Renal cortex interstitium (tissue), 15 donors: ENCODE measurements around the gene TTC1. TPM values are rescaled to one million over a fixed set of nuclear protein-coding genes. Genes with fewer than 3 reads are reported as not detected.
"Not testable (repeated sequence)": the region's sequence is repeated elsewhere in the genome, so short reads cannot be mapped to it uniquely, and the experiment has no call there.

Experiments
- DNase-seq, 11 donors: peaks; one replicate each; pipeline ENCODE4 v3.0.0-alpha.2; 2013; ENCODE audit warnings: low read depth in 9 of 11, low spot score in 4 of 11; ENCODE audit errors: extremely low read depth in 1 of 11
- long read RNA-seq, 16 experiments: transcript quantifications; one replicate each; lab custom pipeline, GENCODE V29; 2026
- polyA plus RNA-seq, 3 donors: library from polyadenylated mRNA; unstranded; fragments of 120-200 nt; gene quantifications; one replicate each; pipeline ENCODE4 v1.2.1, GENCODE V29; 2013; ENCODE audit not compliant: insufficient read length in 3 of 3

Gene TTC1
- 10 to 100 TPM; 54.1 to 68.3 (median 55.8) TPM for polyA plus RNA-seq
- long read RNA-seq, donor 1, partial matches to known transcripts = 19 of 25 reads
- long read RNA-seq, donor 1, other reads (novel, unspliced or antisense) = 0 of 25 reads
- long read RNA-seq, donor 2, transcript TTC1-201 (8 exons, 1,467 nt) = major isoform, 5 of 26 reads
- long read RNA-seq, donor 2, partial matches to known transcripts = 14 of 26 reads
- long read RNA-seq, donor 2, other reads (novel, unspliced or antisense) = 0 of 26 reads
- long read RNA-seq, donor 3, transcript TTC1-201 (8 exons, 1,467 nt) = major isoform, 20 of 56 reads
- long read RNA-seq, donor 3, partial matches to known transcripts = 30 of 56 reads
- long read RNA-seq, donor 3, other reads (novel, unspliced or antisense) = 0 of 56 reads
- long read RNA-seq, donor 4, transcript TTC1-205 (8 exons, 1,432 nt) = minor isoform, 5 of 21 reads
- long read RNA-seq, donor 4, transcript TTC1-201 (8 exons, 1,467 nt) = major isoform, 9 of 21 reads
- long read RNA-seq, donor 4, partial matches to known transcripts = 6 of 21 reads
- long read RNA-seq, donor 4, other reads (novel, unspliced or antisense) = 0 of 21 reads
- long read RNA-seq, donor 5 = 0 reads
- long read RNA-seq, donor 6, transcript TTC1-201 (8 exons, 1,467 nt) = major isoform, 11 of 51 reads
- long read RNA-seq, donor 6, partial matches to known transcripts = 37 of 51 reads
- long read RNA-seq, donor 6, other reads (novel, unspliced or antisense) = 0 of 51 reads
- long read RNA-seq, donor 7, transcript TTC1-204 (5 exons, 1,119 nt) = major isoform, 6 of 80 reads
- long read RNA-seq, donor 7, transcript TTC1-201 (8 exons, 1,467 nt) = major isoform, 6 of 80 reads
- long read RNA-seq, donor 7, partial matches to known transcripts = 65 of 80 reads
- long read RNA-seq, donor 7, other reads (novel, unspliced or antisense) = 0 of 80 reads
- long read RNA-seq, donor 8 = 0 reads
- long read RNA-seq, donor 9, transcript TTC1-201 (8 exons, 1,467 nt) = major isoform, 10 of 25 reads
- long read RNA-seq, donor 9, partial matches to known transcripts = 12 of 25 reads
- long read RNA-seq, donor 9, other reads (novel, unspliced or antisense) = 0 of 25 reads
- long read RNA-seq, donor 10, transcript TTC1-201 (8 exons, 1,467 nt) = major isoform, 16 of 33 reads
- long read RNA-seq, donor 10, partial matches to known transcripts = 16 of 33 reads
- long read RNA-seq, donor 10, other reads (novel, unspliced or antisense) = 0 of 33 reads
- long read RNA-seq, donor 11, transcript TTC1-201 (8 exons, 1,467 nt) = major isoform, 11 of 28 reads
- long read RNA-seq, donor 11, partial matches to known transcripts = 14 of 28 reads
- long read RNA-seq, donor 11, other reads (novel, unspliced or antisense) = 0 of 28 reads
- long read RNA-seq, donor 12, partial matches to known transcripts = 7 of 12 reads
- long read RNA-seq, donor 12, other reads (novel, unspliced or antisense) = 0 of 12 reads
- long read RNA-seq, donor 13 = 0 reads
- long read RNA-seq, donor 14, transcript TTC1-201 (8 exons, 1,467 nt) = major isoform, 12 of 22 reads
- long read RNA-seq, donor 14, partial matches to known transcripts = 8 of 22 reads
- long read RNA-seq, donor 14, other reads (novel, unspliced or antisense) = 0 of 22 reads
- long read RNA-seq, donor 15, transcript TTC1-201 (8 exons, 1,467 nt) = major isoform, 9 of 9 reads
- long read RNA-seq, donor 15, partial matches to known transcripts = 0 of 9 reads
- long read RNA-seq, donor 15, other reads (novel, unspliced or antisense) = 0 of 9 reads
- long read RNA-seq, donor 16, transcript TTC1-201 (8 exons, 1,467 nt) = major isoform, 51 of 82 reads
- long read RNA-seq, donor 16, partial matches to known transcripts = 28 of 82 reads
- long read RNA-seq, donor 16, other reads (novel, unspliced or antisense) = 0 of 82 reads

GRCh38 chr5:160008877-160009590 lies at the start of gene TTC1:
TTC1 (plus strand) TSS chr5:160009139; CDS start chr5:160010529, 1,390 bp downstream.
- DNase-seq = peak; percentile 98 to 100 (median 99)

- no peak for DNase-seq
Observed at GRCh38 chr5:159961176-159962160, 47.5 kb upstream of the TTC1 start.

- no peak for DNase-seq
Observed at GRCh38 chr5:159962214-159962613, 46.7 kb upstream of the TTC1 start.

GRCh38 chr5:159963935-159964334 lies 45.0 kb upstream of the TTC1 start:
- DNase-seq = no peak

GRCh38 chr5:159965031-159965837 lies 43.7 kb upstream of the TTC1 start:
- peak in 6 of 11 donors; percentile 27 to 58 (median 40) for DNase-seq

GRCh38 chr5:159965838-159966128 lies 43.2 kb upstream of the TTC1 start:
- not testable (repeated sequence) for DNase-seq

- DNase-seq = no peak
Observed at GRCh38 chr5:159969966-159970365, 39.0 kb upstream of the TTC1 start.

- DNase-seq = no peak
Observed at GRCh38 chr5:159971038-159971437, 37.9 kb upstream of the TTC1 start.

GRCh38 chr5:159971514-159971913 lies 37.4 kb upstream of the TTC1 start:
- DNase-seq = no peak

GRCh38 chr5:159971931-159972461 lies 36.9 kb upstream of the TTC1 start:
- peak in 2 of 11 donors; percentile 31 to 34 for DNase-seq

GRCh38 chr5:159972538-159973362 lies 36.2 kb upstream of the TTC1 start:
- no peak for DNase-seq

- DNase-seq = no peak
Observed at GRCh38 chr5:159975462-159976019, 33.4 kb upstream of the TTC1 start.

GRCh38 chr5:159976921-159977320 lies 32.0 kb upstream of the TTC1 start:
- no peak for DNase-seq

- DNase-seq = no peak
Observed at GRCh38 chr5:159978358-159978757, 30.6 kb upstream of the TTC1 start.
